ENCODE measurements around the gene PPP1R26. TPM values are rescaled to one million over a fixed set of nuclear protein-coding genes. Genes with fewer than 3 reads are reported as not detected.

The PPP1R26 gene
- total RNA-seq, 2 donors from 2014 or later = 18.9 to 19.7 TPM

GRCh38 chr9:135482015-135482754, 2.6 kb downstream of the PPP1R26 start:
- Histone ChIP-seq H3K27ac (no peak overlapping the region), H3K36me3 (no peaks in the 10 kb centered on the region), H3K9ac (ENCODE audit: low read depth in 2 of 2, low read length in 2 of 2) (no peak overlapping the region), H3K9me3 (no peaks in the 10 kb centered on the region), H3K4me3 (no peak overlapping the region), H3K27me3 (no peaks in the 10 kb centered on the region), H3K4me1 (no peaks in the 10 kb centered on the region)
- DNase-seq = no peak
- intact Hi-C loops (cut with DNase I) = no loop called here
- TF ChIP-seq CTCF (IDR thresholded peaks at IDR 0.05) = no peak

- DNase-seq = no peak
- intact Hi-C loops (cut with DNase I) = no loop called here
- H3K4me1 ChIP-seq = no peaks in the 10 kb centered on the region
- no peak for TF ChIP-seq CTCF (IDR thresholded peaks at IDR 0.05)
- H3K9ac ChIP-seq (ENCODE audit: low read depth in 2 of 2, low read length in 2 of 2) = no peak overlapping the region
- H3K9me3 ChIP-seq = no peaks in the 10 kb centered on the region
- H3K4me3 ChIP-seq = no peak overlapping the region
- no peak overlapping the region for H3K27ac ChIP-seq
- H3K27me3 ChIP-seq = no peaks in the 10 kb centered on the region
- H3K36me3 ChIP-seq = no peaks in the 10 kb centered on the region
Measured at GRCh38 chr9:135484460-135485277, 5.1 kb downstream of the PPP1R26 start.

GRCh38 chr9:135485385-135485784, 5.8 kb downstream of the PPP1R26 start:
- no peak for DNase-seq
- H3K9ac ChIP-seq (ENCODE audit: low read depth in 2 of 2, low read length in 2 of 2) = no peak overlapping the region
- no peaks in the 10 kb centered on the region for H3K4me1 ChIP-seq
- no peaks in the 10 kb centered on the region for H3K36me3 ChIP-seq
- no peaks in the 10 kb centered on the region for H3K9me3 ChIP-seq
- intact Hi-C loops (cut with DNase I) = no loop called here
- no peak for TF ChIP-seq CTCF (IDR thresholded peaks at IDR 0.05)
- H3K27ac ChIP-seq = no peak overlapping the region
- no peak overlapping the region for H3K4me3 ChIP-seq
- no peaks in the 10 kb centered on the region for H3K27me3 ChIP-seq

GRCh38 chr9:135485832-135486231, 6.2 kb downstream of the PPP1R26 start:
- intact Hi-C loops (cut with DNase I) = no loop called here
- TF ChIP-seq CTCF (IDR thresholded peaks at IDR 0.05) = no peak
- Histone ChIP-seq H3K9me3 (no peaks in the 10 kb centered on the region), H3K27me3 (no peaks in the 10 kb centered on the region), H3K36me3 (no peaks in the 10 kb centered on the region), H3K4me3 (no peak overlapping the region), H3K27ac (no peak overlapping the region), H3K4me1 (no peaks in the 10 kb centered on the region), H3K9ac (ENCODE audit: low read depth in 2 of 2, low read length in 2 of 2) (no peak overlapping the region)
- DNase-seq = no peak

- intact Hi-C loops (cut with DNase I) = no loop called here
- Histone ChIP-seq H3K36me3 (no peaks in the 10 kb centered on the region), H3K4me3 (no peak overlapping the region), H3K27ac (no peak overlapping the region), H3K27me3 (no peaks in the 10 kb centered on the region), H3K4me1 (no peaks in the 10 kb centered on the region), H3K9ac (ENCODE audit: low read depth in 2 of 2, low read length in 2 of 2) (no peak overlapping the region), H3K9me3 (no peaks in the 10 kb centered on the region)
- DNase-seq = no peak
- no peak for TF ChIP-seq CTCF (IDR thresholded peaks at IDR 0.05)
Measured at GRCh38 chr9:135486267-135487065, 6.9 kb downstream of the PPP1R26 start.
